ENCODE results near the gene PLOD2. TPM values are rescaled to one million over a fixed set of nuclear protein-coding genes. Genes with fewer than 3 reads are reported as not detected.

PLOD2 gene
- total RNA-seq, 1 donor from 2014 or later, result 29.2 TPM

GRCh38 chr3:146181216-146181615, 20.2 kb upstream of the PLOD2 start:
- TF ChIP-seq EZH2phosphoT487 (IDR thresholded peaks at IDR 0.05) (no peak), CTCF (IDR thresholded peaks at IDR 0.05) (no peak), EZH2 (IDR thresholded peaks at IDR 0.05) (no peak)
- Histone ChIP-seq H3K27ac (no peak overlapping the region), H3K79me2 (ENCODE audit: low read depth) (no peaks in the 10 kb centered on the region), H4K20me1 (ENCODE audit: low read depth) (no peaks in the 10 kb centered on the region), H3F3A (ENCODE audit: low read depth) (no peaks in the 10 kb centered on the region), H3K9me3 (ENCODE audit: low read depth) (no peaks in the 10 kb centered on the region), H3K4me2 (no peak overlapping the region), H3K9ac (no peak overlapping the region), H2AFZ (replicated peaks) (no peak overlapping the region), H3K4me3 (no peak overlapping the region), H3K4me1 (no peaks in the 10 kb centered on the region), H3K27me3 (no peaks in the 10 kb centered on the region), H3K36me3 (no peaks in the 10 kb centered on the region)
- Mint-ChIP-seq H3K9me3 (no peaks in the 10 kb centered on the region), H3K4me1 (no peaks in the 10 kb centered on the region), H3K27me3 (ENCODE audit: insufficient read depth, low read depth) (no peaks in the 10 kb centered on the region), H3K4me3 (no peak overlapping the region), H3K27ac (no peak overlapping the region), H3K36me3 (no peaks in the 10 kb centered on the region)
- no peak for DNase-seq (ENCODE audit: low spot score)

- no peak overlapping the region for H3K4me2 ChIP-seq
- Mint-ChIP-seq H3K27me3 (ENCODE audit: insufficient read depth, low read depth) (no peaks in the 10 kb centered on the region), H3K9me3 (no peaks in the 10 kb centered on the region), H3K27ac (no peak overlapping the region), H3K4me3 (no peak overlapping the region), H3K4me1 (no peaks in the 10 kb centered on the region), H3K36me3 (no peaks in the 10 kb centered on the region)
- DNase-seq (ENCODE audit: low spot score), result no peak
- H4K20me1 ChIP-seq (ENCODE audit: low read depth), result no peaks in the 10 kb centered on the region
- H3K36me3 ChIP-seq, result no peaks in the 10 kb centered on the region
- no peak overlapping the region for H3K4me3 ChIP-seq
- H3K27ac ChIP-seq, result no peak overlapping the region
- no peaks in the 10 kb centered on the region for H3K79me2 ChIP-seq (ENCODE audit: low read depth)
- H3K9me3 ChIP-seq (ENCODE audit: low read depth), result no peaks in the 10 kb centered on the region
- no peaks in the 10 kb centered on the region for H3K4me1 ChIP-seq
- no peaks in the 10 kb centered on the region for H3K27me3 ChIP-seq
- TF ChIP-seq CTCF (IDR thresholded peaks at IDR 0.05) (no peak), EZH2 (IDR thresholded peaks at IDR 0.05) (no peak), EZH2phosphoT487 (IDR thresholded peaks at IDR 0.05) (no peak)
- no peak overlapping the region for H3K9ac ChIP-seq
- no peak overlapping the region for H2AFZ ChIP-seq (replicated peaks)
- no peaks in the 10 kb centered on the region for H3F3A ChIP-seq (ENCODE audit: low read depth)
These were observed 19.4 kb upstream of the PLOD2 start for GRCh38 chr3:146180376-146180775.

GRCh38 chr3:146178006-146178689, 17.2 kb upstream of the PLOD2 start:
- no peaks in the 10 kb centered on the region for H3K27me3 Mint-ChIP-seq (ENCODE audit: insufficient read depth, low read depth)
- H3K79me2 ChIP-seq (ENCODE audit: low read depth), result no peaks in the 10 kb centered on the region
- no peaks in the 10 kb centered on the region for H3F3A ChIP-seq (ENCODE audit: low read depth)
- no peak overlapping the region for H3K4me3 ChIP-seq
- no peak overlapping the region for H3K4me2 ChIP-seq
- no peaks in the 10 kb centered on the region for H3K27me3 ChIP-seq
- H3K9me3 Mint-ChIP-seq, result no peaks in the 10 kb centered on the region
- H3K9ac ChIP-seq, result no peak overlapping the region
- H2AFZ ChIP-seq (replicated peaks), result no peak overlapping the region
- H4K20me1 ChIP-seq (ENCODE audit: low read depth), result no peaks in the 10 kb centered on the region
- no peak for DNase-seq (ENCODE audit: low spot score)
- no peak overlapping the region for H3K27ac ChIP-seq
- no peak overlapping the region for H3K27ac Mint-ChIP-seq
- TF ChIP-seq CTCF (IDR thresholded peaks at IDR 0.05) (no peak), EZH2phosphoT487 (IDR thresholded peaks at IDR 0.05) (no peak), EZH2 (IDR thresholded peaks at IDR 0.05) (no peak)
- H3K4me3 Mint-ChIP-seq, result no peak overlapping the region
- no peaks in the 10 kb centered on the region for H3K9me3 ChIP-seq (ENCODE audit: low read depth)
- no peaks in the 10 kb centered on the region for H3K4me1 ChIP-seq
- no peaks in the 10 kb centered on the region for H3K36me3 Mint-ChIP-seq
- H3K36me3 ChIP-seq, result no peaks in the 10 kb centered on the region
- no peaks in the 10 kb centered on the region for H3K4me1 Mint-ChIP-seq
